GM19043 (cell line): ENCODE data around the gene ICOS.

ENCODE experiments used
- ATAC-seq: cut with Tn5 transposase; IDR thresholded peaks from one replicate; pipeline ENCODE4 v1.9.1; 2021; ENCODE audit warnings: low read depth; ENCODE audit not compliant: unreplicated experiment

ICOS gene

GRCh38 chr2:203936535-203936934 lies at the start of gene ICOS:
Gene ICOS, plus strand, starts transcription at chr2:203936763. Its CDS starts 52 bp downstream, at chr2:203936815.
- no peak for ATAC-seq

- no peak for ATAC-seq
Measured at GRCh38 chr2:203887677-203888076, 48.9 kb upstream of the ICOS start.

- ATAC-seq: no peak
Measured at GRCh38 chr2:203889542-203889941, 47.0 kb upstream of the ICOS start.

- no peak for ATAC-seq
Measured at GRCh38 chr2:203889944-203890343, 46.6 kb upstream of the ICOS start.

- no peak for ATAC-seq
Measured at GRCh38 chr2:203890733-203891132, 45.8 kb upstream of the ICOS start.

GRCh38 chr2:203891474-203891873 lies 45.1 kb upstream of the ICOS start:
- ATAC-seq: no peak

- ATAC-seq: no peak
Measured at GRCh38 chr2:203892207-203892606, 44.4 kb upstream of the ICOS start.

GRCh38 chr2:203893401-203893800 lies 43.2 kb upstream of the ICOS start:
- no peak for ATAC-seq

GRCh38 chr2:203893840-203894239 lies 42.7 kb upstream of the ICOS start:
- no peak for ATAC-seq

GRCh38 chr2:203894262-203894661 lies 42.3 kb upstream of the ICOS start:
- ATAC-seq: no peak

GRCh38 chr2:203897544-203897943 lies 39.0 kb upstream of the ICOS start:
- no peak for ATAC-seq

- no peak for ATAC-seq
Measured at GRCh38 chr2:203898657-203899056, 37.9 kb upstream of the ICOS start.

GRCh38 chr2:203900253-203900652 lies 36.3 kb upstream of the ICOS start:
- no peak for ATAC-seq

- no peak for ATAC-seq
Measured at GRCh38 chr2:203904022-203904421, 32.5 kb upstream of the ICOS start.

- ATAC-seq: no peak
Measured at GRCh38 chr2:203905656-203906055, 30.9 kb upstream of the ICOS start.

- ATAC-seq: no peak
Measured at GRCh38 chr2:203908066-203908796, 28.3 kb upstream of the ICOS start.

GRCh38 chr2:203908797-203909185 lies 27.8 kb upstream of the ICOS start:
- ATAC-seq: no peak

GRCh38 chr2:203909261-203909967 lies 27.1 kb upstream of the ICOS start:
- ATAC-seq: no peak

GRCh38 chr2:203909974-203910373 lies 26.6 kb upstream of the ICOS start:
- ATAC-seq: no peak

GRCh38 chr2:203913947-203914346 lies 22.6 kb upstream of the ICOS start:
- ATAC-seq: no peak

GRCh38 chr2:203914546-203915182 lies 21.9 kb upstream of the ICOS start:
- no peak for ATAC-seq

GRCh38 chr2:203915256-203915655 lies 21.3 kb upstream of the ICOS start:
- no peak for ATAC-seq
